NCI-H2029 (cell line): Measurements from ENCODE around the gene LTBP1.
"Not testable (repeated sequence)": the region's sequence is repeated elsewhere in the genome, so short reads cannot be mapped to it uniquely, and the experiment has no call there.

Experiments used
- DNase-seq: peaks from one replicate; lab custom pipeline; 2025; lab: John Stamatoyannopoulos, UW

The LTBP1 gene

GRCh38 chr2:33144243-33144642, 197.5 kb downstream of the LTBP1 start:
- DNase-seq = no peak

- no peak for DNase-seq
Observed at GRCh38 chr2:33145459-33145858, 198.7 kb downstream of the LTBP1 start.

- DNase-seq = no peak
Observed at GRCh38 chr2:33146102-33146501, 199.3 kb downstream of the LTBP1 start.

- no peak for DNase-seq
Observed at GRCh38 chr2:33153008-33153407, 206.3 kb downstream of the LTBP1 start.

- no peak for DNase-seq
Observed at GRCh38 chr2:33158482-33159003, 211.8 kb downstream of the LTBP1 start.

GRCh38 chr2:33160191-33160590, 213.4 kb downstream of the LTBP1 start:
- DNase-seq = no peak

- DNase-seq = no peak
Observed at GRCh38 chr2:33166287-33166881, 219.6 kb downstream of the LTBP1 start.

- DNase-seq = no peak
Observed at GRCh38 chr2:33167622-33168245, 221.0 kb downstream of the LTBP1 start.

- DNase-seq = no peak
Observed at GRCh38 chr2:33168425-33168824, 221.7 kb downstream of the LTBP1 start.

GRCh38 chr2:33168922-33169321, 222.2 kb downstream of the LTBP1 start:
- no peak for DNase-seq

GRCh38 chr2:33170251-33170650, 223.5 kb downstream of the LTBP1 start:
- not testable (repeated sequence) for DNase-seq

GRCh38 chr2:33177627-33178026, 230.9 kb downstream of the LTBP1 start:
- no peak for DNase-seq

GRCh38 chr2:33178209-33178608, 231.5 kb downstream of the LTBP1 start:
- no peak for DNase-seq

- DNase-seq = no peak
Observed at GRCh38 chr2:33180915-33181314, 234.2 kb downstream of the LTBP1 start.

- DNase-seq = no peak
Observed at GRCh38 chr2:33181466-33181865, 234.7 kb downstream of the LTBP1 start.

GRCh38 chr2:33184041-33184440, 237.3 kb downstream of the LTBP1 start:
- no peak for DNase-seq

GRCh38 chr2:33186937-33187336, 240.2 kb downstream of the LTBP1 start:
- no peak for DNase-seq

- DNase-seq = no peak
Observed at GRCh38 chr2:33188799-33189198, 242.0 kb downstream of the LTBP1 start.

GRCh38 chr2:33190393-33190937, 243.7 kb downstream of the LTBP1 start:
- DNase-seq = no peak

- no peak for DNase-seq
Observed at GRCh38 chr2:33195891-33196290, 249.1 kb downstream of the LTBP1 start.

- no peak for DNase-seq
Observed at GRCh38 chr2:33196700-33197099, 249.9 kb downstream of the LTBP1 start.

GRCh38 chr2:33197198-33197938, 250.6 kb downstream of the LTBP1 start:
- DNase-seq = no peak
